ENCODE measurements around the gene GALNT13.

DNA sequence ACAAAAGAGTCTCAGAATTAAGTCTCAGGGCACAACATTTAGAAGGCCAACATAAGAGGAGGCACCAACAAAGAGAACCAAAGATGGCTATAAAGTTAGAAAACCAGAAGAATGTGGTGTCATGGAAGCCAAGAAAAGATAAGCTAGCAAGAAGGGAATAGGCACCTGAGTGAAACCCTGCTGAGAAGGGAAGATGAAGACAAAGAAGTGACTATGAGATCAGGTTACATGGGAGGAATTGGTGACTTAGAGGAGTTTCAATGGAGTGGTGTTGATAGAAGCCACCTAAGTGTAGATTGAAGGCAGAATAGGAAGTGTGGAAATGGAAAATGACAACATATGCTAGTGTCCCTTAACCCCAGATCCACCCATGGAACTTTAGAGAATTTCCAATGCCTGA, 499.2 kb downstream of the GALNT13 start:
- TF ChIP-seq YY1 (IDR thresholded peaks at IDR 0.05; ENCODE audit: insufficient read depth, insufficient read length): no peak
- no peak for TF ChIP-seq ZNF274 (IDR thresholded peaks at IDR 0.05; ENCODE audit: low read depth, low read length)
- TF ChIP-seq SUZ12 (IDR thresholded peaks at IDR 0.05; ENCODE audit: extremely low read depth, insufficient read depth, insufficient read length): no peak

Measured in NT2/D1 (cell line).